ENCODE results near the gene CDK5RAP1.

CDK5RAP1 gene

GRCh38 chr20:33373735-33374605, 27.3 kb downstream of the CDK5RAP1 start:
- H3K27me3 Mint-ChIP-seq: no peaks in the 10 kb centered on the region
- H3K4me1 Mint-ChIP-seq (ENCODE audit: low read depth): peaks cover 11% of the 10 kb centered on the region
- H3K4me3 Mint-ChIP-seq: no peak overlapping the region
- no peak overlapping the region for H3K27ac Mint-ChIP-seq
- peaks cover 8% of the 10 kb centered on the region for H3K36me3 Mint-ChIP-seq
- H3K9me3 Mint-ChIP-seq (ENCODE audit: low read depth): no peaks in the 10 kb centered on the region

- Mint-ChIP-seq H3K27ac (no peak overlapping the region), H3K9me3 (ENCODE audit: low read depth) (no peaks in the 10 kb centered on the region), H3K4me3 (no peak overlapping the region), H3K27me3 (no peaks in the 10 kb centered on the region), H3K4me1 (ENCODE audit: low read depth) (peaks cover 5% of the 10 kb centered on the region), H3K36me3 (peaks cover 8% of the 10 kb centered on the region)
Measured at GRCh38 chr20:33372993-33373441, 28.3 kb downstream of the CDK5RAP1 start.

GRCh38 chr20:33370291-33370690, 31.0 kb downstream of the CDK5RAP1 start:
- Mint-ChIP-seq H3K4me1 (ENCODE audit: low read depth) (peaks cover 2% of the 10 kb centered on the region), H3K9me3 (ENCODE audit: low read depth) (no peaks in the 10 kb centered on the region), H3K27me3 (no peaks in the 10 kb centered on the region), H3K4me3 (no peak overlapping the region), H3K27ac (no peak overlapping the region), H3K36me3 (peaks cover 16% of the 10 kb centered on the region)

- H3K36me3 Mint-ChIP-seq: peaks cover 11% of the 10 kb centered on the region
- H3K4me3 Mint-ChIP-seq: no peak overlapping the region
Measured at GRCh38 chr20:33362898-33363297, 38.4 kb downstream of the CDK5RAP1 start.

GRCh38 chr20:33359399-33360261, 41.7 kb downstream of the CDK5RAP1 start:
- Mint-ChIP-seq H3K36me3 (peaks cover 4% of the 10 kb centered on the region), H3K27me3 (no peaks in the 10 kb centered on the region), H3K27ac (no peak overlapping the region), H3K4me3 (no peak overlapping the region), H3K9me3 (ENCODE audit: low read depth) (no peaks in the 10 kb centered on the region), H3K4me1 (ENCODE audit: low read depth) (no peaks in the 10 kb centered on the region)

More at GRCh38 chr20:33362898-33363297, 38.4 kb downstream of the CDK5RAP1 start:
- Mint-ChIP-seq H3K27me3 (no peaks in the 10 kb centered on the region), H3K27ac (no peak overlapping the region), H3K4me1 (ENCODE audit: low read depth) (no peaks in the 10 kb centered on the region), H3K9me3 (ENCODE audit: low read depth) (no peaks in the 10 kb centered on the region)

- Mint-ChIP-seq H3K27me3 (no peaks in the 10 kb centered on the region), H3K4me3 (no peak overlapping the region), H3K27ac (no peak overlapping the region), H3K36me3 (peaks cover 8% of the 10 kb centered on the region), H3K9me3 (ENCODE audit: low read depth) (no peaks in the 10 kb centered on the region), H3K4me1 (ENCODE audit: low read depth) (no peaks in the 10 kb centered on the region)
Measured at GRCh38 chr20:33353013-33353402, 48.3 kb downstream of the CDK5RAP1 start.

GRCh38 chr20:33352258-33353012, 48.9 kb downstream of the CDK5RAP1 start:
- H3K27ac Mint-ChIP-seq: no peak overlapping the region
- H3K9me3 Mint-ChIP-seq (ENCODE audit: low read depth): no peaks in the 10 kb centered on the region
- H3K4me1 Mint-ChIP-seq (ENCODE audit: low read depth): no peaks in the 10 kb centered on the region
- H3K27me3 Mint-ChIP-seq: no peaks in the 10 kb centered on the region
- H3K36me3 Mint-ChIP-seq: peaks cover 8% of the 10 kb centered on the region
- H3K4me3 Mint-ChIP-seq: no peak overlapping the region

- Mint-ChIP-seq H3K27ac (no peak overlapping the region), H3K27me3 (no peaks in the 10 kb centered on the region), H3K4me3 (no peak overlapping the region), H3K4me1 (ENCODE audit: low read depth) (no peaks in the 10 kb centered on the region), H3K36me3 (peaks cover 8% of the 10 kb centered on the region), H3K9me3 (ENCODE audit: low read depth) (no peaks in the 10 kb centered on the region)
Measured at GRCh38 chr20:33351696-33352095, 49.6 kb downstream of the CDK5RAP1 start.

GRCh38 chr20:33349493-33349892, 51.8 kb downstream of the CDK5RAP1 start:
- Mint-ChIP-seq H3K27ac (no peak overlapping the region), H3K36me3 (peaks cover 6% of the 10 kb centered on the region)

GRCh38 chr20:33348136-33348937, 53.0 kb downstream of the CDK5RAP1 start:
- Mint-ChIP-seq H3K4me3 (no peak overlapping the region), H3K9me3 (ENCODE audit: low read depth) (no peaks in the 10 kb centered on the region), H3K4me1 (ENCODE audit: low read depth) (peaks cover 6% of the 10 kb centered on the region), H3K27me3 (no peaks in the 10 kb centered on the region), H3K27ac (no peak overlapping the region), H3K36me3 (peaks cover 6% of the 10 kb centered on the region)

More at GRCh38 chr20:33349493-33349892, 51.8 kb downstream of the CDK5RAP1 start:
- H3K4me3 Mint-ChIP-seq: no peak overlapping the region
- H3K27me3 Mint-ChIP-seq: no peaks in the 10 kb centered on the region
- no peaks in the 10 kb centered on the region for H3K9me3 Mint-ChIP-seq (ENCODE audit: low read depth)
- H3K4me1 Mint-ChIP-seq (ENCODE audit: low read depth): peaks cover 5% of the 10 kb centered on the region

- Mint-ChIP-seq H3K4me3 (no peak overlapping the region), H3K4me1 (ENCODE audit: low read depth) (peaks cover 6% of the 10 kb centered on the region), H3K9me3 (ENCODE audit: low read depth) (no peaks in the 10 kb centered on the region), H3K27ac (no peak overlapping the region), H3K27me3 (no peaks in the 10 kb centered on the region), H3K36me3 (peaks cover 3% of the 10 kb centered on the region)
Measured at GRCh38 chr20:33345342-33345741, 56.0 kb downstream of the CDK5RAP1 start.

- Mint-ChIP-seq H3K36me3 (no peaks in the 10 kb centered on the region), H3K27me3 (no peaks in the 10 kb centered on the region), H3K27ac (no peak overlapping the region), H3K9me3 (ENCODE audit: low read depth) (no peaks in the 10 kb centered on the region), H3K4me1 (ENCODE audit: low read depth) (peaks cover 6% of the 10 kb centered on the region), H3K4me3 (no peak overlapping the region)
Measured at GRCh38 chr20:33343521-33343920, 57.8 kb downstream of the CDK5RAP1 start.

- no peaks in the 10 kb centered on the region for H3K27me3 Mint-ChIP-seq
- H3K9me3 Mint-ChIP-seq (ENCODE audit: low read depth): no peaks in the 10 kb centered on the region
- no peak overlapping the region for H3K4me3 Mint-ChIP-seq
- H3K27ac Mint-ChIP-seq: no peak overlapping the region
- H3K4me1 Mint-ChIP-seq (ENCODE audit: low read depth): peaks cover 1% of the 10 kb centered on the region
- H3K36me3 Mint-ChIP-seq: no peaks in the 10 kb centered on the region
Measured at GRCh38 chr20:33339515-33340058, 61.7 kb downstream of the CDK5RAP1 start.

Data from activated naive CD8-positive, alpha-beta T cell (primary cell).